PC-3 (cell line): ENCODE data around the gene ABHD2.

Experiments
- CTCF ChIP-seq: fragments of 300-600 bp; sonication (generic); conservative IDR thresholded peaks from 2 replicates; pipeline ENCODE4 v1.5.1; 2017; ENCODE audit warnings: antibody characterized with exemption, low read depth, mild to moderate bottlenecking, low read length
- EZH2 ChIP-seq: fragments of 300-600 bp; sonication (generic); IDR thresholded peaks from one replicate; pipeline ENCODE4 v1.6.1; 2017; ENCODE audit warnings: antibody characterized with exemption, mild to moderate bottlenecking, low read length; ENCODE audit not compliant: unreplicated experiment
- EZH2phosphoT487 ChIP-seq: fragments of 300-600 bp; sonication (generic); IDR thresholded peaks from 2 replicates; pipeline ENCODE4 v1.6.1; 2018; ENCODE audit warnings: mild to moderate bottlenecking, antibody characterized with exemption, low read length, borderline replicate concordance

- TF ChIP-seq CTCF (no peak), EZH2 (no peak), EZH2phosphoT487 (no peak)
These were observed 5.0 kb upstream of the ABHD2 start for GRCh38 chr15:89083246-89083645.
